GM12878 (cell line): Measurements from ENCODE around the gene TNIP3. TPM values are rescaled to one million over a fixed set of nuclear protein-coding genes. Genes with fewer than 3 reads are reported as not detected.

Source experiments
- ATF7 ChIP-seq: fragments of 450-650 bp; IDR thresholded peaks from 2 replicates; pipeline ENCODE4 v1.6.1; 2016; ENCODE audit warnings: low read depth, mild to moderate bottlenecking
- BCL11A ChIP-seq: IDR thresholded peaks from 2 replicates; pipeline ENCODE4 v1.6.1; 2011; ENCODE audit warnings: low read depth, low read length
- E2F4 ChIP-seq: IDR thresholded peaks from 2 replicates; pipeline ENCODE4 v1.6.1; 2012; ENCODE audit warnings: low read depth, low read length, improper control_type of control experiment
- ETV6 ChIP-seq, 2 experiments: fragments of 450-650 bp in 1 of 2; IDR thresholded peaks in 1 of 2; conservative IDR thresholded peaks in 1 of 2; 2 replicates each; pipeline ENCODE4 v1.6.1; 2014; ENCODE audit warnings: antibody characterized with exemption in 1 of 2, borderline replicate concordance in 1 of 2, low read depth in 1 of 2, mild to moderate bottlenecking in 1 of 2, moderate library complexity in 1 of 2
- GATAD2B ChIP-seq: fragments of 450-650 bp; conservative IDR thresholded peaks from 2 replicates; pipeline ENCODE4 v1.6.1; 2017; ENCODE audit warnings: low read depth, mild to moderate bottlenecking, moderate library complexity
- HSF1 ChIP-seq: fragments of 150-350 bp; IDR thresholded peaks from 2 replicates; pipeline ENCODE4 v1.6.1; 2014; ENCODE audit warnings: mild to moderate bottlenecking, low read depth, low read length
- IKZF1 ChIP-seq: fragments of 450-650 bp; conservative IDR thresholded peaks from 2 replicates; pipeline ENCODE4 v1.6.1; 2017; ENCODE audit warnings: antibody characterized with exemption, mild to moderate bottlenecking
- IRF4 ChIP-seq: IDR thresholded peaks from 2 replicates; pipeline ENCODE4 v1.6.1; 2011; ENCODE audit warnings: low read depth, low read length
- KDM1A ChIP-seq: fragments of 200-600 bp; sonication (generic); IDR thresholded peaks from 2 replicates; pipeline ENCODE4 v1.6.1; 2016; ENCODE audit warnings: borderline replicate concordance
- MTA3 ChIP-seq: IDR thresholded peaks from 2 replicates; pipeline ENCODE4 v1.6.1; 2012; ENCODE audit warnings: low read length, inconsistent platforms, borderline replicate concordance
- NFIC ChIP-seq: IDR thresholded peaks from 2 replicates; pipeline ENCODE4 v1.6.1; 2012; ENCODE audit warnings: low read depth, mild to moderate bottlenecking, inconsistent platforms, low read length, moderate library complexity
- NFYA ChIP-seq: IDR thresholded peaks from 2 replicates; pipeline ENCODE4 v1.6.1; 2011; ENCODE audit warnings: low read depth, mild to moderate bottlenecking, low read length, improper control_type of control experiment, borderline replicate concordance
- NR2F1 ChIP-seq: fragments of 450-650 bp; conservative IDR thresholded peaks from 2 replicates; pipeline ENCODE4 v1.6.1; 2017; ENCODE audit warnings: mild to moderate bottlenecking
- RELA ChIP-seq: fragments of 450-650 bp; IDR thresholded peaks from 2 replicates; pipeline ENCODE4 v1.8.0; 2014; ENCODE audit warnings: borderline replicate concordance; ENCODE audit not compliant: partially characterized antibody
- SMARCA5 ChIP-seq: fragments of 450-650 bp; IDR thresholded peaks from 2 replicates; pipeline ENCODE4 v1.6.1; 2017; ENCODE audit warnings: mild to moderate bottlenecking
- SMC3 ChIP-seq: IDR thresholded peaks from 2 replicates; pipeline ENCODE4 v1.6.1; 2011; ENCODE audit warnings: low read length, improper control_type of control experiment, borderline replicate concordance
- SREBF1 ChIP-seq: IDR thresholded peaks from 2 replicates; pipeline ENCODE4 v1.6.1; 2012; ENCODE audit warnings: mild to moderate bottlenecking, low read length
- SREBF2 ChIP-seq: IDR thresholded peaks from 2 replicates; pipeline ENCODE4 v1.6.1; 2012; ENCODE audit warnings: mild to moderate bottlenecking, low read length
- SUZ12 ChIP-seq: fragments of 200-600 bp; sonication (generic); IDR thresholded peaks from one replicate; pipeline ENCODE4 v1.6.1; 2018; ENCODE audit warnings: antibody characterized with exemption, mild to moderate bottlenecking; ENCODE audit not compliant: unreplicated experiment
- TCF12 ChIP-seq: IDR thresholded peaks from 2 replicates; pipeline ENCODE4 v1.6.1; 2011; ENCODE audit warnings: low read depth, mild to moderate bottlenecking, low read length
- USF1 ChIP-seq: IDR thresholded peaks from 2 replicates; pipeline ENCODE4 v1.6.1; 2011; ENCODE audit warnings: borderline replicate concordance, low read depth, mild to moderate bottlenecking, moderate library complexity, mixed read lengths, low read length; ENCODE audit not compliant: insufficient read depth; ENCODE audit errors: extremely low read length
- WRNIP1 ChIP-seq: IDR thresholded peaks from 2 replicates; pipeline ENCODE4 v1.6.1; 2011; ENCODE audit warnings: low read depth, low read length, improper control_type of control experiment, borderline replicate concordance
- ZNF207 ChIP-seq: fragments of 450-650 bp; IDR thresholded peaks from 2 replicates; pipeline ENCODE4 v1.6.1; 2014; ENCODE audit warnings: antibody characterized with exemption, mild to moderate bottlenecking, borderline replicate concordance
- ZNF592 ChIP-seq: fragments of 450-650 bp; IDR thresholded peaks from 2 replicates; pipeline ENCODE4 v1.6.1; 2017; ENCODE audit warnings: mild to moderate bottlenecking, moderate library complexity
- ZSCAN29 ChIP-seq: fragments of 450-650 bp; IDR thresholded peaks from 2 replicates; pipeline ENCODE4 v1.6.1; 2017; ENCODE audit warnings: mild to moderate bottlenecking, moderate library complexity
- polyA plus RNA-seq, 11 experiments: library from polyadenylated mRNA; depleted of rRNA in 4 of 11; unstranded in 6 of 11; stranded (reverse) in 5 of 11; fragments of >200 nt; fragmentation: Nextera tagmentation in 4 of 11; fragmentation: Illumina TruSeq in 1 of 11; extraction: Ambion mirVana in 4 of 11; extraction: Trizol in 1 of 11; gene quantifications; 1 replicate in 1 of 11; 2 replicates in 10 of 11; pipeline versions ENCODE4 v1.2.1 to v1.2.3, GENCODE V29; 2011 to 2016; ENCODE audit warnings: inconsistent platforms in 2 of 11, missing spikeins in 2 of 11, low read depth in 1 of 11
- total RNA-seq, 4 experiments: library from RNA; depleted of rRNA in 3 of 4; stranded (reverse); fragments of >200 nt in 3 of 4; fragmentation: Illumina TruSeq in 1 of 4; extraction: Trizol in 1 of 4; gene quantifications; 2 replicates each; pipeline versions ENCODE4 v1.2.1 to v1.2.3, GENCODE V29; 2013 to 2021

The TNIP3 gene
- total and polyA plus RNA-seq, 10 of the 15 experiments (the other 5 are each of a cell fraction or from before 2014, with no cell fraction given), result 0.21 to 1.4 (median 0.67) TPM

GRCh38 chr4:121200795-121201472, 36.8 kb upstream of the TNIP3 start (continued):
- no peak for TF ChIP-seq E2F4
- TF ChIP-seq NR2F1, result peak; percentile 99
- TF ChIP-seq SREBF1, result no peak
- TF ChIP-seq SUZ12, result no peak
- no peak for TF ChIP-seq SREBF2
- no peak for TF ChIP-seq SMC3
- TF ChIP-seq IKZF1, result peak; percentile 64
- no peak for TF ChIP-seq SMARCA5
- no peak for TF ChIP-seq ZNF207
- peak; percentile 80; the same call in 1 of the 2 replicates for TF ChIP-seq BCL11A
- no peak for TF ChIP-seq USF1
- peak in 1 of 2 experiments; percentile 84; a peak in 1 of 4 replicates for TF ChIP-seq ETV6 (conservative IDR thresholded peaks at IDR 0.05 in 1 of 2, IDR thresholded peaks at IDR 0.05 in 1 of 2; ENCODE audit: borderline replicate concordance in 1 of 2, low read depth in 1 of 2)
- TF ChIP-seq MTA3, result no peak; the same call in 1 of the 2 replicates
- TF ChIP-seq ZNF592, result no peak
- TF ChIP-seq RELA, result no peak
- peak; percentile 79 for TF ChIP-seq NFIC
- TF ChIP-seq ATF7, result peak; percentile 54
- no peak for TF ChIP-seq KDM1A
- peak; percentile 72; the same call in 1 of the 2 replicates for TF ChIP-seq IRF4
- TF ChIP-seq TCF12, result no peak
- TF ChIP-seq ZSCAN29, result no peak
- no peak for TF ChIP-seq GATAD2B
- no peak for TF ChIP-seq NFYA
- TF ChIP-seq HSF1, result no peak
- no peak for TF ChIP-seq WRNIP1
